Measurements from ENCODE around the gene SMIM5. TPM values are rescaled to one million over a fixed set of nuclear protein-coding genes. Genes with fewer than 3 reads are reported as not detected.

The SMIM5 gene
- total RNA-seq, 1 donor from 2014 or later = 1.7 TPM

DNA sequence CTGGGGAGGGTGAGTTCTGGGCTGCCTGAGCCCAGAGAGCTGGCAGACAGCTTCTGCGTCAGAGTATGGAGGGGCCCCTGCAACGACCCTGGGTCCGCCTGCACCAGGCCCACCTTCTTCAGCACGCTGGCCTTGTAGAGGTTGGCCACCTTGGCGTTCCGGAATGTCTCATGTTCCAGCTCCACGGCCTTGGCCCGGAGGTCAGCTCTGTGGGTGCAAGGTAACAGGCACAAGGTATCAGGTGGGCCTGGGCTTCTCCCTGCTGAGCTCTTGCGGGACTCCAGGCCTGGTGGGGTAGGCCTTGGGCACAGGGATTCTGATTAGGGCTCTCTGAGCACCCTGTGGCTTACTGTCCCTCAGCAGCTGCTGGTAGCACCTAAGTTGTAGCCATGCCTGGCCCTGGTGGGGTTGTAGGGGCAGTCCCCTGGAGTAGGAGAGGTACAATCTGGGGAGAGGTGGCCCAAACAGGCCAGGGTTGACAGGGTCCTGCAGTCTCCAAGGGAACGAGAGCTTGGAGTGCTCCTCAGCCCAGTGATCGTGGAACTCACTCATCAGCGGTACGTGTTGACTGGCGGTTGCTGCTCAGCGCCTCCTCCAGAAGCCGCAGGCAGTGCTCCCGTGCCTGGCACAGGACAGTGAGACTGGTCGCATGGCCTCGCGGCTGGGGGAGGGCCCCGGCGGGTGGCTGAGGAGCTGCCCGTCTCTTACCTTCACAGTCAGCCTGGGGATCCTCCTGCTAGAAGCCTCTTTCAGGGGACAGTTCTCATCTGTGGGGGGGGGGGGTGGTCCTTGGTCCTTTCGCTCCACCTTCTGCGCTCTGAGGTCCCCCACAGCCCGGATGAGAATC is 2.9 kb upstream of the SMIM5 start:
- no peak for DNase-seq (ENCODE audit: low read depth)
- no peaks in the 10 kb centered on the region for H3K36me3 ChIP-seq (ENCODE audit: control insufficient read depth, insufficient read depth, low read length)
- H3K4me3 ChIP-seq (ENCODE audit: low read depth, low read length) = no peak overlapping the region
- no peaks in the 10 kb centered on the region for H3K27me3 ChIP-seq (ENCODE audit: control insufficient read depth, insufficient read depth, low read length)
- TF ChIP-seq, protein P1, sequence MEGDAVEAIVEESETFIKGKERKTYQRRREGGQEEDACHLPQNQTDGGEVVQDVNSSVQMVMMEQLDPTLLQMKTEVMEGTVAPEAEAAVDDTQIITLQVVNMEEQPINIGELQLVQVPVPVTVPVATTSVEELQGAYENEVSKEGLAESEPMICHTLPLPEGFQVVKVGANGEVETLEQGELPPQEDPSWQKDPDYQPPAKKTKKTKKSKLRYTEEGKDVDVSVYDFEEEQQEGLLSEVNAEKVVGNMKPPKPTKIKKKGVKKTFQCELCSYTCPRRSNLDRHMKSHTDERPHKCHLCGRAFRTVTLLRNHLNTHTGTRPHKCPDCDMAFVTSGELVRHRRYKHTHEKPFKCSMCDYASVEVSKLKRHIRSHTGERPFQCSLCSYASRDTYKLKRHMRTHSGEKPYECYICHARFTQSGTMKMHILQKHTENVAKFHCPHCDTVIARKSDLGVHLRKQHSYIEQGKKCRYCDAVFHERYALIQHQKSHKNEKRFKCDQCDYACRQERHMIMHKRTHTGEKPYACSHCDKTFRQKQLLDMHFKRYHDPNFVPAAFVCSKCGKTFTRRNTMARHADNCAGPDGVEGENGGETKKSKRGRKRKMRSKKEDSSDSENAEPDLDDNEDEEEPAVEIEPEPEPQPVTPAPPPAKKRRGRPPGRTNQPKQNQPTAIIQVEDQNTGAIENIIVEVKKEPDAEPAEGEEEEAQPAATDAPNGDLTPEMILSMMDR (IDR thresholded peaks at IDR 0.05; ENCODE audit: insufficient read depth, low read length, poor library complexity, severe bottlenecking) = no peak

DNA sequence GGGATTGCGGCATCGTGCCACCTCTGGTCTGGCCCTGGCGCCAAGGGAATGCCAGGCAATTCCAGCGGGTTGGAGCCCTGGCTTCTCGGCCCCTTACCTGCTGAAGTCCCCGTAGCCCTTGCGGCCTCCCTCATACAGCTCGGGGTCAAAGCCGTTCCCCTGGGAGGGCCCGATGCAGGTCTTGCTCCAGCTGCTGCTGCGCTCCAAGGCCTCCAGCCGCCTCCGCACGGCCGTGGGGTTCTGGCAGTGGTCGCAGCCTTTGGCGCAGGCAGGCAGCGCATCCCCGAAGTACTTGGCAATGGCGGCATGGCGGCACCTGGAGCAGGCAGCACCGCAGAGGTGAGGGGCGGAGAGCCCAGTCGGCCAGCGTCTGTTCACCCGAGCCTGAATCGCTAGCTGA is 1.9 kb upstream of the SMIM5 start:
- TF ChIP-seq, protein P1 (IDR thresholded peaks at IDR 0.05; ENCODE audit: insufficient read depth, low read length, poor library complexity, severe bottlenecking) = no peak
- Histone ChIP-seq H3K36me3 (ENCODE audit: control insufficient read depth, insufficient read depth, low read length) (no peaks in the 10 kb centered on the region), H3K27me3 (ENCODE audit: control insufficient read depth, insufficient read depth, low read length) (no peaks in the 10 kb centered on the region), H3K4me3 (ENCODE audit: low read depth, low read length) (no peak overlapping the region)
- no peak for DNase-seq (ENCODE audit: low read depth)

DNA sequence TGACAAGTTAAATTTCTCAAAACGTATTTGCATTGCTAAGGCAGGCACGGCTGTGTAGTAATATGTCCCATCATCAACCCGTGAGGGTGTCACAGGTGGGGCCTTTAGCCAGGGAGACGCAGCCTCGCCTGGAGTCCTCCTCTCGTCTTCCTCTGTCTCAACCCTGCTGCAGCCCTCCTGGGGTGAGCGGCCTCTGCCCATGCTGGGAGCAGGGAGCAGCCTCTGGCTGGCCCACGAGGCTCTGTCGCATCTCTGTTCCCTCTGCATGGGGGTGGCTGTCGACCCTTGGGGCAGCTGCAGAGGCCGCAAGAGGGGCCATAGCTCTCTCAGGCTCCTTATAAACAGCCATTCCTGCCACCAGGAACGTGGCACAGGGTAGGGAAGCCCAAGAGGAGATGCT is 806 bp upstream of the SMIM5 start:
- Histone ChIP-seq H3K36me3 (ENCODE audit: control insufficient read depth, insufficient read depth, low read length) (no peaks in the 10 kb centered on the region), H3K4me3 (ENCODE audit: low read depth, low read length) (no peak overlapping the region), H3K27me3 (ENCODE audit: control insufficient read depth, insufficient read depth, low read length) (no peaks in the 10 kb centered on the region)
- no peak for DNase-seq (ENCODE audit: low read depth)
- TF ChIP-seq, protein P1 (IDR thresholded peaks at IDR 0.05; ENCODE audit: insufficient read depth, low read length, poor library complexity, severe bottlenecking) = no peak

DNA sequence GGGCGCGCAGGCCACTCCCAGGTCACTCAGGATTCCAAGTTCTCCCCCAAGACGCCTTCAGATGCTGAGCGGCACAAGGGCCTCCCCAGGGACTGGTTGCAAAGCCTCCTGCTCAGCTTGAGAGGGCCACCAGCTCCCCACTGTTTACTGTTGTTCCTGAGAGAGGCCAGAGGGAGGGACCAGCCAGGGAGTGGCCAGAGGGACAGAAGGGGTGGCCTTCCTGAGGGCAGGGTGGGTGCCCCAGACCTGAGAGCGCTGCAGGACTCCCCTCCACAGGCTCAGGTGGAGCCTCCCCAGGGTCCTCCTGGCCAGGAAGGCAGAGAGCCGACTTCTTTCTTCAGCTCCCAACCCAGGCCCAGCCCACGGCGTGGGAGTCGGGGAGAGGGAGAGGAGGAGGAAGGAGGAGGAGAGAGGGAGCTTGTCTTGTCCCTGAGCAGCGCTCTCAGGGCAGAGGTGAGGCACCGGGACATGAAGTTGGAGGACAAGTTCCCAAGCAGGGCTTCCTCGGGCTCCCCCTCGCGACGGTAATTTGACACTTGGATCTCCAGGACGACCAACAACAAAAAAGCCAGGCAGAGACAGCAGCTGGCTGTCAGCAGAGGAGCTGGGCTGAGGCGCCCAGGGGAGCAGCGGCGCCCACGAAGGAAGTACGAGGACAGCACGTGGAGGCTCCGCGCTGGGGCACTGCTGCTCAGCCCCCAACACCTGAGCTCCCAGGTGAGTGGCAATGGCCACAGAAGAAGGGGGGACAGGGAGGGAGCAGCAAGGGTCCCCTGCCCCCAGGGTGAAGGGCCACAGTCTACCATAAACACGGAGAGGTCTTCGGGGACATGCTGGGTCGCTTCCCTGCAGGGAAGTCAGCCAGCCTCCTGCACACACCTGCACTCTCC is 497 bp downstream of the SMIM5 start:
- H3K4me3 ChIP-seq (ENCODE audit: low read depth, low read length) = no peak overlapping the region
- peak; percentile 74 for DNase-seq (ENCODE audit: low read depth)
- no peaks in the 10 kb centered on the region for H3K27me3 ChIP-seq (ENCODE audit: control insufficient read depth, insufficient read depth, low read length)
- H3K36me3 ChIP-seq (ENCODE audit: control insufficient read depth, insufficient read depth, low read length) = no peaks in the 10 kb centered on the region
- TF ChIP-seq, protein P1 (IDR thresholded peaks at IDR 0.05; ENCODE audit: insufficient read depth, low read length, poor library complexity, severe bottlenecking) = peak; percentile 74

DNA sequence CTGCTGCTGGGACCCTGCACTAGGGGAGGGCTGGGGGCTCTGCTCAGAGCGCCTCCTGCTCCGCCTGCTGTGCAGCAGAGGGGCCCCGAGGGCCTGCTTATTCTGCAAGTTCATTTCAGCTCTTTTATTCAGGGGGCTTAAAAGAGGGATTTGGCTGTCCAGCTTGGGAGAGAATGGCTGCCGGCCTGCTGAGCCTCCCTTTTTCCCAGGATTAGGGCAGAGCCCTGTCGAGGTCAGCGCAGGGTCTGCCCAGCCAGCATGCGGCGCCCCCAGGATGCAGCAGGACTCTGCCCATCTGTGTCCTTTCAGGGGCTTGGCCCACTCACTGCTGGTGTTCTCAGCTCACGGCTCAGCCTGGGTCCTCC is 1.1 kb downstream of the SMIM5 start:
- H3K27me3 ChIP-seq (ENCODE audit: control insufficient read depth, insufficient read depth, low read length) = no peaks in the 10 kb centered on the region
- TF ChIP-seq, protein P1 (IDR thresholded peaks at IDR 0.05; ENCODE audit: insufficient read depth, low read length, poor library complexity, severe bottlenecking) = no peak
- no peak for DNase-seq (ENCODE audit: low read depth)
- no peaks in the 10 kb centered on the region for H3K36me3 ChIP-seq (ENCODE audit: control insufficient read depth, insufficient read depth, low read length)
- H3K4me3 ChIP-seq (ENCODE audit: low read depth, low read length) = no peak overlapping the region

Data from kidney epithelial cell (primary cell).